Measurements from ENCODE around the gene FRMD4B.
A peak's percentile ranks its signal among the peaks of the same experiment; 100 is the strongest.

FRMD4B gene

DNA sequence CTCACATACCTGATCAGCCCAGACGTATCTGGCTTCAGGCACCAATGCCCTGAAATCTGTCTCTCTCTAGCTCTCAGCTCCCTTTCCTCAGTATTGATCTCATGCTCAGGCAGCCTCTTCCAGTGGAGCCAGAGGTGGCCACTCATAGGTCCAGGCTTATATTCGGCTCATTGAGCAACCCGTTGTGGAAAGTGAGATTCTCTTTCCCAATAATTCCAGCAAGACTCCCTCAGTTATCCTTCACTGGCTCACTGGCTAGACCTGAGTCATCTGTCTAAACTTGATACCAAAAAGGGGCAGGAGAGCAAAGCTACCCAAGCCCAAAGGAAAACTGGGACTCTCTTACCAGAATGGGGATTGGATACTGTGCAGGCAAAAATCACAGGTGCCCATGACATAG, 33.4 kb upstream of the FRMD4B start:
- H3K9me3 Mint-ChIP-seq: no peaks in the 10 kb centered on the region
- H3K36me3 Mint-ChIP-seq (ENCODE audit: low read depth): no peaks in the 10 kb centered on the region
- TF ChIP-seq, protein P1, sequence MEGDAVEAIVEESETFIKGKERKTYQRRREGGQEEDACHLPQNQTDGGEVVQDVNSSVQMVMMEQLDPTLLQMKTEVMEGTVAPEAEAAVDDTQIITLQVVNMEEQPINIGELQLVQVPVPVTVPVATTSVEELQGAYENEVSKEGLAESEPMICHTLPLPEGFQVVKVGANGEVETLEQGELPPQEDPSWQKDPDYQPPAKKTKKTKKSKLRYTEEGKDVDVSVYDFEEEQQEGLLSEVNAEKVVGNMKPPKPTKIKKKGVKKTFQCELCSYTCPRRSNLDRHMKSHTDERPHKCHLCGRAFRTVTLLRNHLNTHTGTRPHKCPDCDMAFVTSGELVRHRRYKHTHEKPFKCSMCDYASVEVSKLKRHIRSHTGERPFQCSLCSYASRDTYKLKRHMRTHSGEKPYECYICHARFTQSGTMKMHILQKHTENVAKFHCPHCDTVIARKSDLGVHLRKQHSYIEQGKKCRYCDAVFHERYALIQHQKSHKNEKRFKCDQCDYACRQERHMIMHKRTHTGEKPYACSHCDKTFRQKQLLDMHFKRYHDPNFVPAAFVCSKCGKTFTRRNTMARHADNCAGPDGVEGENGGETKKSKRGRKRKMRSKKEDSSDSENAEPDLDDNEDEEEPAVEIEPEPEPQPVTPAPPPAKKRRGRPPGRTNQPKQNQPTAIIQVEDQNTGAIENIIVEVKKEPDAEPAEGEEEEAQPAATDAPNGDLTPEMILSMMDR (IDR thresholded peaks at IDR 0.05; ENCODE audit: unreplicated experiment in 3 of 3): no peak
- H3K4me3 Mint-ChIP-seq: no peak overlapping the region
- no peak overlapping the region for H3K27ac Mint-ChIP-seq
- no peaks in the 10 kb centered on the region for H3K4me1 Mint-ChIP-seq
- H3K27me3 Mint-ChIP-seq (ENCODE audit: low read depth): no peaks in the 10 kb centered on the region

DNA sequence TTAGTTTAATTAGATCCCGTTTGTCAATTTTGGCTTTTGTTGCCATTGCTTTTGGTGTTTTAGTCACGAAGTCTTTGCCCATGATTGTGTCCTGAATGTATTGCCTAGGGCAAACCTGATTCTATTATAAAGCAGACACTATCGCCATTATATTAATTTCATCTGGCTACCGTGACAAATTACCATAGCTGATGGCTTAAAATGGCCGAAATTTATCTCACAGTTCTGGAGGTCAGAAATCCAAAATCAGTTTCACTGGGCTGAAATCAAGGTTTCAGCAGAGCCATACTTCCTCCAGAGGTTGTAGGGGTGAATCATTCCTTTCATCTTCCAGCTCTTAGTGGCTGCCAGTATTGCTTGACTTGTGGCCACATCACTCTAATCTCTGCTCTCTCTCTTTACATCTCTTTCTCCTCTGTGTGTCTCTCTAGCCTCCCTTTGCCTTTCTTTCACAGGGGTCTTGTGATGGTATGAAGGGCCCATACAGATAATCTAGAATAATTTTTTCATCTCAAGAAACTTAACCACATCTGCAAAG, 31.7 kb upstream of the FRMD4B start:
- TF ChIP-seq, protein P1 (IDR thresholded peaks at IDR 0.05; ENCODE audit: unreplicated experiment in 3 of 3): no peak

DNA sequence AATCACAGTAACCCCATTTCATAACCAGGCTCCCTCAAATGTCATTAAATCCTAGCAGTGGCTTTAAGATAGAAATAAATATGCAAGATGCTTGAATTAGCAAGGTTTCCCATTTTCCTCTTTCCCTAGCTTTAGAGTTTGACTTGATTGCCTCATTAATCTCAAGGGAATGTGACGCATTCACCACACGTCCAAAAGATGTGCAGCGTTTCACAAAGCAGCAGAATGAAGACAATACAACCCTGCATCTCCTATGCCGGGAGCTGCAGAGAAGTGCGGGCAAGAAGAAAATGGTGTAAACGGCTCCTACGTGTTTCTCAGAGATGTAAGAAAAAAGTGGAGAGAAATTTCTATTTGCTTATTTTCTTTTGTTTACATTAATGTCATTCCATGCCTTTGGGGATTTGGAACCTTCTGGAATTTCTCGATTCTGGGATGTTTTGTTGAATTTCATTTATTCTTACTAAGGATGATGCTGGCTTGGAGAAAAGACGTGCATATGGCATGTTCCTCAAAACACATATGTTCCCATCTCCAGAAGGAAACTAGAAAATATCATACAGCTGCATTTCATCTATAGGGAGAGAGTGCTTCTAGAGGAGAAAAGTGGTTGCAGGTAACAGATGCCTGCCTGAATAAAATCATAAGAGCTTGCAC, 27.8 kb upstream of the FRMD4B start:
- Mint-ChIP-seq H3K27me3 (ENCODE audit: low read depth) (no peaks in the 10 kb centered on the region), H3K9me3 (no peaks in the 10 kb centered on the region), H3K27ac (no peak overlapping the region), H3K4me1 (no peaks in the 10 kb centered on the region), H3K4me3 (no peak overlapping the region), H3K36me3 (ENCODE audit: low read depth) (no peaks in the 10 kb centered on the region)
- TF ChIP-seq, protein P1 (IDR thresholded peaks at IDR 0.05; ENCODE audit: unreplicated experiment in 3 of 3): no peak

More for the DNA sequence above, 31.7 kb upstream of the FRMD4B start:
- H3K4me1 Mint-ChIP-seq: no peaks in the 10 kb centered on the region
- H3K27ac Mint-ChIP-seq: no peak overlapping the region
- H3K36me3 Mint-ChIP-seq (ENCODE audit: low read depth): no peaks in the 10 kb centered on the region
- no peaks in the 10 kb centered on the region for H3K9me3 Mint-ChIP-seq
- H3K4me3 Mint-ChIP-seq: no peak overlapping the region
- no peaks in the 10 kb centered on the region for H3K27me3 Mint-ChIP-seq (ENCODE audit: low read depth)

DNA sequence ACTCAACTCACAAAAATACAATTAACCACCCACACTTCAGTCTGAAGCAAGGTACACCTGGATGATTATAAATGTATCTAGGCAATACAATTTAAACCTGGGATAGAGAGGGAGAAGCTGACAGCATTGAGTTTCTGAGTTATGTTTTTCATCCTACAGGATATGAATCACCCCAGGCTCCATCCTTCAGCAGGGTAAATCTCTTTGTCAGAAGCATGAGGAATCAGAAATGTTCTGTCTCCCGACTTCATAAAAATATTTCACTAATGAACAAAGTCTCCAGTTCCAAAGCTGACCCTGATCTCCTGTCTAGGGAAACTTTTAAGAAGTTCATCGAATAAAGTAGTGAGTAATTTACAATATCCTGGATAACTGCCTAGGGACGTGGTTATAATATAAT, 25.5 kb upstream of the FRMD4B start:
- H3K4me1 Mint-ChIP-seq: peaks cover 2% of the 10 kb centered on the region
- no peaks in the 10 kb centered on the region for H3K27me3 Mint-ChIP-seq (ENCODE audit: low read depth)
- TF ChIP-seq, protein P1 (IDR thresholded peaks at IDR 0.05; ENCODE audit: unreplicated experiment in 3 of 3): no peak
- no peak overlapping the region for H3K27ac Mint-ChIP-seq
- no peaks in the 10 kb centered on the region for H3K36me3 Mint-ChIP-seq (ENCODE audit: low read depth)
- no peak overlapping the region for H3K4me3 Mint-ChIP-seq
- peaks cover 2% of the 10 kb centered on the region for H3K9me3 Mint-ChIP-seq

DNA sequence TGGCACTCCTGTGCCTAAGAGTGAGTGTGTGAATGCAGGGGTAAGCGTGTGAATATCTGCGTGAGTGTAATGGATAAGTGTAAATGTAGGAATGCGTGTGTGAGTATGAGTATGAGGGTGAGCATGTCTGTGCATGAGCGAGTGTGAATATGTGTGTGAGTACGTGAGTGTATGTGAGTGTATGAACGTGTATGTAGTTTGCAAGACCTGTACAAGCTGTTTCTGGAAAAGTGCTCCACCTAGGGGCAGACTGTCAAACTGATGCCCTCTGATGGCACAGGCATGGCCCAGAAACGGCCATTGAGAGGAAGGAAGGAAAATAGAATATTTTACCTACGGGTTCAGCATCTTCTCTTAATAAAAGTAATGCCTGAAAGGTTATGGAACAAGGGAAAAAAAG, 24.4 kb upstream of the FRMD4B start:
- TF ChIP-seq, protein P1 (IDR thresholded peaks at IDR 0.05; ENCODE audit: unreplicated experiment in 3 of 3): peak; percentile 74 to 82 (median 82)
- Mint-ChIP-seq H3K4me3 (no peak overlapping the region), H3K36me3 (ENCODE audit: low read depth) (no peaks in the 10 kb centered on the region), H3K27ac (no peak overlapping the region), H3K27me3 (ENCODE audit: low read depth) (peaks cover 3% of the 10 kb centered on the region), H3K9me3 (peaks cover 6% of the 10 kb centered on the region), H3K4me1 (peaks cover 6% of the 10 kb centered on the region)

DNA sequence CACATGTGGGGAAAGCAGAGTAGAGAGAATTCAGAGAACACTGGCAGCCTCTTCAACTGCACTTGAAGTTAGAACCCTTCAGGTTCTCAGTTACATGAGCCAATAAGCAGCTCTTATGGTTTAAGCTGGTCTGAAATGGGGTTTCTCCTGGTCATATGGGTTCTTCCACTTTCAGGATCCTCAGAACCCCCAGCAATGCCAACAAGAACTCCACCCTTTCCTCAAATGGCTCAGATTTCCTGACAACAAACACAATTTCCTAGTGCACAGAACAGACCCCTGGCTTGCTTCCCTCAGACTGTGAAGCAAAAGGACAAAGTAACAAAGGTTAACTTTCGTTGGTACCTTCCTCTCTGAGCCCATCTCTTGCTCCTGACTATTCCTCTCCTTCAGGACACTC, 23.9 kb upstream of the FRMD4B start:
- Mint-ChIP-seq H3K27ac (no peak overlapping the region), H3K36me3 (ENCODE audit: low read depth) (no peaks in the 10 kb centered on the region), H3K4me3 (no peak overlapping the region), H3K4me1 (peaks cover 6% of the 10 kb centered on the region), H3K27me3 (ENCODE audit: low read depth) (peaks cover 3% of the 10 kb centered on the region), H3K9me3 (peaks cover 6% of the 10 kb centered on the region)
- TF ChIP-seq, protein P1 (IDR thresholded peaks at IDR 0.05; ENCODE audit: unreplicated experiment in 3 of 3): no peak
